Measurements from ENCODE around the gene TYK2.
"Not testable (repeated sequence)": the region's sequence is repeated elsewhere in the genome, so short reads cannot be mapped to it uniquely, and the experiment has no call there.

Gene TYK2

GRCh38 chr19:10368101-10368803, 12.1 kb downstream of the TYK2 start:
- no peak for DNase-seq

DNA sequence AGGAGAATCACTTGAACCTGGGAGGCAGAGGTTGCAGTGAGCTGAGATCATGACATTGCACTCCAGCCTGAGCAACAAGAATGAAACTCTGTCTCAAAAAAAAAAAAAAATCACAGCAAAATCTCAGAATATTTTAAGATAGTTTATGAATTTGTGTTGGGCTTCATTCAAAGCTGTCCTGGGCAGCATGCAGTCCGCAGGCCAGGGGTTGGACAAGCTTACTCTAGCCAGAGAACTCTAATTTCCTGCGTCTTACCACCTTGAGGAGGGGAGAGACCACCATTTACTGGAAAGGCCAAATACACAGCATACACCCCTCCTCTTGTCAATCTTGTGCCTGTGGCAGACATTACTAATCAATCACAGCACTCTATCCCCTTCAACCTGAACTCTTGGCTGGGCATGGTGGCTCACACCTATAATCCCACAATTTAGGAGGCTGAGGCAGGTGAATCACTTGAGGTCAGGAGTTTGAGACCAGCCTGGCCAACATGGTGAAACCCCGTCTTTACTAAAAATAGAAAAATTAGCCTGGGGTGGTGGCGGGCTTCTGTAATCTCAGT, 13.3 kb downstream of the TYK2 start:
- not testable (repeated sequence) for DNase-seq

GRCh38 chr19:10365518-10365917, 14.9 kb downstream of the TYK2 start:
- DNase-seq, result no peak

GRCh38 chr19:10364644-10365043, 15.7 kb downstream of the TYK2 start:
- no peak for DNase-seq

- DNase-seq, result no peak
These were observed 16.5 kb downstream of the TYK2 start for GRCh38 chr19:10363789-10364281.

DNA sequence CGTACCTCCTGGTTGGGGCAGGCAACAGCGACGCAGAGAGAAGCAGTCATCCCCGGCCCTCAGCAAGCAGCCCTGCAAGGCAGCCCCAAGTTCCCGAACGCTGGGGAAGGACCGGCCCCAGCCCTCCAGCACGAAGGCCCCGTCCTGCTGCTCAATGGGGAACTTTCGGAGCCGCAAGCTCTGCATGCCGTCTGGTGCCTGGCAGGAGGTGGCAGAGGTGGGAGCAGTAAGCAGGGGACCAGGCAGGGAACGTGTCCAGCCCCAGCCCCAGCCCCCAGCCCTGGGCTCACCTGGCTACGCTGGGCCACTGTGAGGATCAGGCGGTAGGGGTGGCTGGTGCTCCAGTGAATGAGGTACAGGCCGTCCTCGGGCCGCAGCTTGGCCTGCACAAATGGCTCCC, 18.1 kb downstream of the TYK2 start:
- no peak for DNase-seq

DNA sequence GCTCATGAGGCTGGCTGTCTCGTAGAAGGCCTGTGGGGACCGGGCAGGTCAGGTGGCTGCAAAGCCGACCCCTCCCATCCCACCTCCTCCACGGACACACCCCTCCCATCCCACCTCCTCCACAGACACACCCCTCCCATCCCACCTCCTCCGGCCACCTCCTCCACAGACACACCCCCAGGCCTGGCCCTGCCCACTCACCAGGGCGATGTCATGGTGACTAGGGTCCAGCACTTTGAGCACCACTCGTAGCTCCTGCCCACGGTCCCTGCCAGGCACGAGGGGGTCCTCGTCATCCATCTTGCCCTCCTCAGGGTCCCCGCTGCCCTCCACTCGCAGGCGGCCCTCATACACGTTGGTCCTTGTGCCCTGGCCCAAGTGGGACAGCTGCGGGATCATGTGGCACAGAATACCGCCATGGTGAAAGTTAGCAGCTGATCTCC, 18.8 kb downstream of the TYK2 start:
- DNase-seq, result no peak

- no peak for DNase-seq
These were observed 23.9 kb downstream of the TYK2 start for GRCh38 chr19:10356431-10356830.

DNA sequence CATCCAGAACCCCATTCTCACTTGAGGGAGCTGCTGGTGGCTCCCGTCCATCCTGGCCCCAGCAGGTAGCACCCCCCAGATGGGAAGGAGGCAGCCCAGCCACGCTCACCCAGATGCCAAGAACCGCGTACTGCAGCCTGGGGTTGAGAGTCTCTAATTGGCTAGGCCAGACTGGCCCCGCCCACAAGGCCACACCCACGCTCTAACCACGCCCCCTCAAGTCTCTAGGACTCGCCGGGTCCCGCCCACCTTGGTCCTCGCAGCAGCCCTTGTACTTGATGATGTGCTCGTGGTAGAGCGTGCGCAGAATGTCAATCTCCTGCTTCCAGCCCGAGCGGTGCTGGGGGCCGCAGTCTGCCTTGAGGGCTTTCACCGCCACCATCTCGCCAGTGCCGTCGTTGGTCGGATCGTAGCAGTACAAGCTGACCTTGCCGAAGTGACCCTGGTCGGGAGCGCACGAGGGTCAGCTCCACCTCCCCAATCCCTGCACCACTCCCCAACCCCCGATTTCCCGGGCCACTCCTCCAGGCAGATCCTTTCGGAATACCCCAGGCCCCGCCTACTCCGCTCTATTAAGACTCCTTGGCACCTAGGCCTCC, 26.5 kb downstream of the TYK2 start:
- peak; percentile 36 to 39 for DNase-seq

DNA sequence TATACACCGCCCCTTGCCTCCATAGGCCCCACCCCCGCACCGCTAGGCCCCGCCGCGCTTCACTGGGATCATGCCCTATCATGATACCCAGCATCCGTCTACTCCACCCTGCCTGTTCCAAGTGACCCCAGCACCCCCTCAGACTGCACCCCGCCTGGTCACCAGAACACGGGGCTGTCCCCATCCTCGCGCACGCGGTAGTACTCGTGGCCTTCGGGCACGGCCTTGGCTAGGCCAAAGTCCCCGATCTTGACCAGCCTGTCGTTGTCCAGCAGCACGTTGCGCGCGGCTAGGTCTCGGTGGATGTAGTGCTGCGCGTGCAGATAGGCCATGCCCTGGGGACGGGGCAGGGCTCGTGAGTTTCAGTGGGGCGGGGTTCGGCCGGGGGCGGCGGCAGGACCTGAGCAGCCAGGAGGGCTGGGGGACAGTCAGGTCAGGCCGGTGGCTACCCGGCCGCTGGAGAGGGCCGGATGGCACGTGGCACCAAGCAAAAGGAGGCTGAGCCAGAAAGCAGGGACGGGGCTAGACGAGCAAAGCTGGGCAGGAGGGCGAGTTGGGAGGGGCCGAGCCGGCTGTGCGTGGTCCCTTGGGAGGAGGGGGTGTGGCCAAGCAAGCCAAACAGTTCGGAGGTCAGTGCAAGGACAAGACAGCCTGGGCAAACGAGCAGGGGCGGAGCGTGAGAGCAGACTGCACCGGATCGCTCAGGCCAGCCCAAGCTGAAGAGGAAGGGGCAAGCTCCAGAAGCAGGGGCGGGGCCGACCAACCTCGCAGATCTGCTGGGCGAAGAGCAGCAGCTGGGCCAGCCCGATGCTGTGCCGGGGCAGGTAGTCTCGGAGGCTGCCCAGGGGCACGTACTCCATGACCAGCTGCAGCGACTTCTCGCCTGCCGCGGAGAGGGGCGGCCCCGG, 27.4 kb downstream of the TYK2 start:
- DNase-seq, result no peak

DNA sequence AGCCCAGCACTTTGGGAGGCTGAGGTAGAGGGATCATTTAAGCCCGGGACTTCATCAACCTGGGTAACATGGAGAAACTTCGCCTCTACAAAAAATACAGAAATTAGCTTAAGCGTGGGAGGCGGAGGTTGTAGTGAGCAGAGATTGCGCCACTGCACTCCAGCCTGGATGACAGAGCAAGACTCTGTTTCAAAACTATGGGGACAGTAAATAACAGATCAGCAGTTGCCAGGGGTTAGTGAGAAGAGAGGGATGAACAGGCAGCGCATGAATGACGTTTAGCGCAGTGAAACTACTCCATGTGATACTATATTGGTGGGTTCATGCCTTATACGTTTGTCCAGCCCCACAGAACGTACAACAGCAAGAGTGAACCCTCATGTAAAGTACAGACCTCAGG, 33.9 kb downstream of the TYK2 start:
- peak in 1 of 2 donors; percentile 66 for DNase-seq

DNA sequence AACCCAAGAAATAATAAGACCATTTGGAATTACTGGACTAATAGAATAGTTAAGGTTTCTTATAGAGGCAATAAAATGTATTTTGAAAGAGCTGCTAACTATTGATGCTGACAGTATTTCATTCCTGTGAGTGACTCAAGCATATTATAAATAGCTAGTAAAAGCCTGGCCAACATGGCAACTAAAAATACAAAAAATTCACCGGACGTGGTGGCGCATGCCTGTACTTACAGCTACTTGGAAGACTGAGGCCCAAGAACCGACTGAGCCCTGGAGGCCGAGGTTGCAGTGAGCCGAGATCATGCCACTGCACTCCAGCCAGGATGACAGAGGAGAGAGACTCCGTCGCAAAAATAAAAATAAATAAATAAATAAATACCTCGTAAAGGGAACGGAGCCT, 35.6 kb downstream of the TYK2 start:
- DNase-seq, result no peak

GRCh38 chr19:10343495-10343894, 36.9 kb downstream of the TYK2 start:
- no peak for DNase-seq

DNA sequence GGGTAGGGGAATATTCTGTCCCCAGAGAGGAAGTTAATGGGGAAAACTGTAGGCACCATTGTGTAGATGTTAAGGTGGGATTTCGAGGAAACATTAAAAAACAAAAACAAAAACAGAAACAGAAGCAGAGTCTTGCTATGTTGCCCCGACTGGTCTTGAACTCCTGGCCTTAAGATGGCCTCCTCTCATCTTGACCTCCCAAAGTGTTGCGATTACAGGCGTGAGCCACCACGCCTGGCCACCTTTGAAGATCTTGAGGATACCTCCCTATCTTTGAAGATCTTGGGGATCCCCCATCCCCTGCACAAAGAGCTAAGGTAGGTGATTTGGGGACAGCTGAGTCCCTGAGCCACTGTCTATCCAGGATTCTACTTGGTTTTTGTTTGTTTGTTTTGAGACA, 40.4 kb downstream of the TYK2 start:
- no peak for DNase-seq

DNA sequence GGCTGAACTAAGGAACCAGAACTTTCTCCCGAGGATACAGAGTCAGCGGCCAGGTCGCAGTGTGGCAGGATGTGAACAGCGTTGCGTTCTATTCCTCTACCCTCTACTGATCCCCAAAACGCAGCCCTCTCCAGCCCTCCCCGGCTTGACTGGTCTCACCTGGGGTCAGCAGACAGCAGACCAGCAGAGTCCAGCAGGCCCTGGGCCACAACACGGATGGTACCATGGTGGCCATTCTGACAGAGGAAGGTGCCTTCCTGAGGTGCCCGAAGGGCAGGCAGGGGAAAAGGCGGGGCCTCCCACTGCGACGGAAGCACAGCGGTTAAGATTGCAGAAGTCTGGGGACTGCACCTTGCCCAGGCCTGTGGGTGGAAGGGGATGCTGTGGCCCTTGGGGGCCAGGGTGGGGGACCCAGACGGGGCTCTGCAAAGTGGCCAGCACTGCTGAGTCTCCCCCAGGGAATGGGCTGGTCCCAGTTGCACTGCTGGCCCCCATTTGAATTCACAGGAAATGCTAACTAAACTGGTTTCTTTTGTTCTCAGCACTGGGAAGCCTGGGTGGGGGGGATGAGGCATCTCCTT, 40.9 kb downstream of the TYK2 start, which contains the start of gene ICAM3:
ICAM3 (minus strand) TSS at position 245 of the 581 bp plus-strand sequence; CDS start at position 235, 10 bp downstream.
- DNase-seq, result peak; percentile 61 to 68

DNA sequence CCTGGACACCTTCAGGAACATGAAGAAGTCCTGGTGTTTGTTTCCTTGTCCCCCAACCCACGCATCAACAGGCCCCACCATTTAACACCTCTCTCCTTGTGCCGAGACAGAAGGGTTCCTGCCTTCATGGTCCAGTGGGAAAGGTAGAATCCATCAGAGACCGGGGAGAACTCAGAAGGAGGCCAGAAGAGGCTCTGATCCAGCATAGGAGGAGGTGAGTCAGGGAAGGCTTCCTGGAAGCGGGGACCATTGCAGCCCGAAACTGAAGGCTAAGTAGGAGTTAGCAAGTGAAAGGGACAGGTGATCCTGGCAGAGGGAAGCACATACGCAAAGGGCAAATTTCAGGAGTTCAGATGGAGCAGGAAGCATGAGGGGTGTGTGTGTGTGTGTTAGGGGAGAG, 41.4 kb downstream of the TYK2 start:
- DNase-seq, result no peak

DNA sequence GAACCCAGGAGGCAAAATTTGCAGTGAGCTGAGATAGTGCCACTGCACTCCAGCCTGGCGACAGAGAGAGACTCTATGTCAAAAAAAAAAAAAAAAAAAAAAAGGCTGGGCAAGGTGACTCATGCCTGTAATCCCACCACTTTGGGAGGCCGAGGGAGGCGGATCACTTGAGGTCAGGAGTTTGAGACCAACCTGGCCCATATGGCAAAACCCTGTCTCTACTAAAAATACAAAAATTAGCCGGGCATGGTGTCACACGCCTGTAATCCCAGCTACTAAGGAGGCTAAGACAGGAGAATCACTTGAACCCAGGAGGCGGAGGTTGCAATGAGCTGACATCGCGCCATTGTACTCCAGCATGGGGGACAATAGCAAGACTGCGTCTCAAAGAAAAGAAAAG, 43.6 kb downstream of the TYK2 start:
- not testable (repeated sequence) for DNase-seq

DNA sequence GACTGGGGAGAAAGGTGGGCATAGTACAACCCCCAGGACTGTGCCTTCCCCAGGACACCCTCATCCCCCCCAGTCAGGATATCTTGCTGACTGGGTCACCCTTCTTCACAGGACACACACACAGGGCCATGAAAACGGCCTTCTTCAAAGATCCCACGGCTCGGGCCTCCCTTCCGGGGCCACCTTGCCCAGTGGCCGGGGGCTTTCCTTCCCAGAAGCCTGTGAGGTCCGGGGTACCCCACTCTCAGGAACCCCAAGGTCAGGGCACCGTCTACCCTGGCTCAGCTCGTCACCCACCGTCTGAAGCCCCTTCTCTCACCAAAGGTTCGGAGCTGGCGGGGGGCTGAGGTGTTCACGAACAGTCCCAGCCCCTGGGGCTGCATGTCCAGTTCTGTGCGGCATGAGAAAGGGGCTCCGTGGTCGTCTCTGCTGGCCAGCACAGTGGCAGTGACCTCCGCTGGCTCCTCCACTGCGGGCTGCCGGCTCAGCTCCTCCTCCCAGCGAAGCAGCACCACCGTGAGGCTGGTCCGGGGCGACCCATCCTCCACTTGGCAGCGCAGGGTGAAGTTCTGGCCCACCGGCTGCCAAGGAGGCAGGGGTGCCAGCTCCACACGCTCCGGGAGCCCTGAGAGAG, 44.9 kb downstream of the TYK2 start:
- DNase-seq, result no peak

DNA sequence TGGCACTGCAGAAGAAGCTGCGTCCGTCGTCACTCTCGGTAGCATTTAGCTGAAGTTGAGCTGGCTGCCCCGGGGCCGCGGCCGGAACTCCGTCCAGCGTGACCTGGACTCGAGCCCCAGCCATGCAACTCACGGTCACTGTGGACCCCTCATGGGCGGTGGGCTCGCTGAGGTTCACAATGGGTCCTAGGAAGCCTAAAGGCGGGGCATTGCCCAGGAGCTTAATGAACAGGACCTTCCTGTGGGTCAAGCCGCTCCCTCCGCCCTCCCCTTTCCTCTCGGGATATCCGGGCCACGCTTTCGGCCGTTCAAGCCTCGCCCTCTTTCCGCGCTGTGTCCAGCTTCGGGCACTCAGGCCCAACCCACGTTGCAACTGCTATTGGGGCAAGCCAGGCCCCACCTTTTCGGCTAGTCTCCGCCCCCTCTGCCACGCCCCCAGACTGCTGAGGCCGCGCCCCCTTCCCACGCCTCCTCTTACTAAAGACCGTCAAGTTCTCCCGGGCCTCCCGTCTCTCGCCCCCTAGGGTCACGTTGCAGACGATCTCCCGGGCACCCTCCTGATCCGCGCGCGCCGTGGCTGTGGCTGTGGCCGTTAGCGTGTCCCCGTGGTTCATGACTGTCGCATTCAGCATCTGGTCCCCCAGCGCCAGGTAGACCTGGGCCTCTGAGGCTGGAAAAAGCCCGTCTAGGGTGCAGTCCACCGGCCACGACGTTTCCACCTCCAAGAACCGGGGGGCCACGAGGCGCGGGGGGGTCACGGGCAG, 45.6 kb downstream of the TYK2 start:
- peak; percentile 29 for DNase-seq

DNA sequence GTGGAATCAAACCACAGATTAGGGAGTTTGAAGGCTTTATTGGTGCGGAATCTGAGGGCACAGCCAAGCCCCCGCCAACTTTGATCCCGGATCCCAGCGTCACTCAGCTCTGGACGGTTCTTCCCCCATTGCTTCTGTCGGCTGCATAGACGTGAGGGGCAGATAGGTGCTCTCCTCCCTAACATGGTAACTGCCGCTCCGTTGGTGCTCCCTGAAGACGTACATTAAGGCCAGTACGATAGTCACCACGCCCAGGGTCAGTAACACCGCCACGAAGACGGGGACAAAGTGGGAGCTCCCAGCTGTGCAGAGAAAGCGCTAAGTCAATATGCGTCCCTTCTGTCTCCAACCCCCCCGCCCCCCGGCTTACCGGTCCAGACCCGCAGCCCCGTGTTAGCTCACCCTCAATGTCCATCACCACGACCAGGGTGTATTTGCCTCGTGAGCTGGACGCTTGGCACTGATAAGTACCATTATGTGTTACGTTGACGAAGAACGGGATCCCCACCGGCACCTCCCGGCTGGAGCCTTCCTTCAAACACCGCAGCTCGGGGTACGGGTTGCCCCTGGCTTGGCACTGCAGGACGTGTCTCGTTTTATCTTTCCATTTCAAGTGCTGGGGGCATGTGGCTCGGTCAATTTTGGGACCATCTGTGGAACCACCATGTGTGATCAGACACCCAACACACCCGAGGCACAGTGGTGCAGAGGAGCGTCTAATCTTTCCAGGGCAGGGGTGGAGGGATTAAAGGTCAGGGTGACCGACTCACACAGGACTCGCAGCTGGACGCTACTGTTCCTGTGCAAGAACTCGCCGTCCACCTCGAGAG, 46.4 kb downstream of the TYK2 start:
- DNase-seq, result no peak
